GM19193 (cell line): ENCODE data around the gene SEPTIN8.

Experiments
- POLR2A ChIP-seq: IDR thresholded peaks from 4 replicates; pipeline ENCODE4 v1.6.1; 2011; ENCODE audit not compliant: insufficient read depth, insufficient read length; ENCODE audit errors: extremely low read depth

Gene SEPTIN8

GRCh38 chr5:132774896-132775295 is 2.1 kb downstream of the SEPTIN8 start:
- TF ChIP-seq POLR2A, result no peak

GRCh38 chr5:132774406-132774805 is 2.6 kb downstream of the SEPTIN8 start:
- no peak for TF ChIP-seq POLR2A

GRCh38 chr5:132773601-132774355 is 3.3 kb downstream of the SEPTIN8 start:
- TF ChIP-seq POLR2A, result no peak

GRCh38 chr5:132773114-132773513 is 3.9 kb downstream of the SEPTIN8 start:
- TF ChIP-seq POLR2A, result no peak

- TF ChIP-seq POLR2A, result no peak
Measured at GRCh38 chr5:132772291-132773070, 4.6 kb downstream of the SEPTIN8 start.

- no peak for TF ChIP-seq POLR2A
Measured at GRCh38 chr5:132771503-132771998, 5.5 kb downstream of the SEPTIN8 start.

DNA sequence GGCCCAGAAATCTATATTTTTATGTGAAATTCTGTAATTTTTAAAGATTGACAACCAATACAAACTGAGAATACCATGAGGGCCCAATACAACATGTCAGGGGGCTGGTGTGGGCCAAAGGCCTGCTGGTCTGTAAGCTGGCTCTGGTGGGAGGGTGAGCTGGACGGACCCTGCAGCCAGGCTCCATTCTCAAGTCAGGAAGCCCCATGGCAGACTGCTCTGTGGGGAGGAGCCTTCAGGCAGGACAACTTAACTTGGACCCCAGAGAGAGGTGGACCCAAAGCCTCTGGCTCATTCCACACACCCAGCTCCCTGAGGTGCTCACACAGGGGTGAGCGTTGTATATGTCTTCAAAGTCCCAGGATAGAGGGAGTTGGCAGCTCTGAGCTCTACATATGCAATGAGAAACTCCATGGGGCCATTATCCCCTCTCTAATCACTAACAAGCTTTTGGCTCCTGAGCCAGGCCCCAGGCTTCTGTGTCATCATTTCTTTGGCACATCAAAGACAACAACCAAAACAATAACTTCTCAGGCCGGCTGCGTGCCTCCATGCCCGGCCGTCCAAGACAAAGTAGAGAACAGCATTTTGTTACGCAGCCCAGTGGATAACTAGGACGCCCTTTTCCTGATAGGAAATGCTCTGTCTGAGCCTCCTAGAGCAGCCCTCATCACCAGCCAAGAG is 6.4 kb downstream of the SEPTIN8 start:
- no peak for TF ChIP-seq POLR2A

DNA sequence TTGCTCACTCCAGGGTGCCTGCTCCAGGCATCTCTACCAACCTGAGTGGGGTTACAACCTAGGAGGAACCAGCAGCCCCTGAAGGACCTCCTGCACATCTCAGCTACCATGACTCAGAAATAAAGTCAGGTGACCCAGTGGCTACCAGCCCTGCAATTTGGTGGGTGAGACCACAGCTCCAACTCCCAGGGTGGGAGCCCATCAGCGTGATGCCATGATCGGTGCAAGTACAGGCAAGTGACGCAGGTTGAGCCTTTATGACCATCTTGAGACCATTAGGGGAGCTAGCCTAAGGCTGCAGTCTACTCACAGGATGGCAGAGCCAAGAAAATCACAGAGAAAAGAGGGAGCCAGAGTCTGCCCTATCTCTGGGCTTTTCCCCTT is 8.6 kb downstream of the SEPTIN8 start:
- TF ChIP-seq POLR2A, result no peak

GRCh38 chr5:132767150-132767549 is 9.9 kb downstream of the SEPTIN8 start:
- no peak for TF ChIP-seq POLR2A

DNA sequence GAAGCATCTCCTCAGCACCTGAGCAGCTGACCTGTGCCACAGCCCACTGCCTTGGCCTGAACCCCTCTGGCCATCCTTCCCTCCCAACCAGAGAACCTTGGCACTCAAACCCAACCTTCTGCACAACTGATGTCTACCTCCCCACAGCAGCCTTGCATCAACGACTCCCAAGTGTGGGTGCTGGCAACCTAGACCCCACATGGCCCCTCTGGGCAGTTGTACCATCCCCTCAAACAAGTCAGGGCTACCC is 10.3 kb downstream of the SEPTIN8 start:
- no peak for TF ChIP-seq POLR2A

- no peak for TF ChIP-seq POLR2A
Measured at GRCh38 chr5:132766020-132766805, 10.8 kb downstream of the SEPTIN8 start.

- TF ChIP-seq POLR2A, result no peak
Measured at GRCh38 chr5:132765311-132766019, 11.6 kb downstream of the SEPTIN8 start.

DNA sequence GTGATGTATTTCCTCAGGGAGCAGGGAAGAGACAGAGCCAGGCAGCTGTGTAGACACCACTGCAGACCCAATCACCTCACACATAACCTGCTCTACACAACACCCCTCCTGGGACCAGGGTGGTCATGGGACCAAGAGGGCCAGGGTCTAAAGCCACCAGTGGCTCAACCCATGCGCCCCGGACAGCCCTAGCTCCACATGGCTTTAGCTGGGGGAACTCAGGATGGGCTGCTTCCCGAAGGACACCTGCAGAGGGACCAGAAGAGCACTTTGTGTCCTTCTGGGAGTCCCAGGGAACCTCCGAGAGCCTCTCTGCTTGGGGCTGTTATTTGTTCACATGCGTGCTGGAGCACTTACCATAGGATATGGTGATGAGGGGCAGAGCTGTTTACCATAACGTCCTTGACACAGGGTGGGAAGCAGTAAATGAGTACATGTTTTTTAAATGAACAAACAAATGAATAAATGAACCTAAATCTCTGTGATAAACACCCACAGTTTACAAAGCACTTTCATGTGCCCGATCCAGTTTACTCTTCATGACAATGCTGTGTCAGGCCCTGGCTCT is 12.3 kb downstream of the SEPTIN8 start:
- TF ChIP-seq POLR2A, result no peak

DNA sequence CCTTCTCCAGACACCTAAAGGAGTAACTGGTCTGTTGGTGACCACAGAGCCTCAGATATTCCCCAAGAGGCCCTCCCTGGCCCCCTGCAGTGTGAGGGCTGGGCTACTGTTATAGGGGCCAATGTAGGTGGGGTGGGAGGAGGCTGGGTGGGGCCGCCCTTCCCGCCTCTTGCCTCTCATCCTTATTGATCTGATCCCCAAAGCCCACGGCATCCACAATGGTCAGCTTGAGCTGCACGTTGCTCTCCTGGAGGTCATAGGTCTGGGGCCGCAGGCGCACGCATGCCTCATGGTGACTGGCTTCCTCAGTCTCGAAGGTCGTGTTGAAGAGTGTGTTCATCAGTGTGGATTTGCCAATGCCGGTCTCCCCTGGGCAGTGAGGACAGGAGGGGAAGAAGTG is 13.0 kb downstream of the SEPTIN8 start:
- TF ChIP-seq POLR2A, result no peak

GRCh38 chr5:132763181-132764036 is 13.6 kb downstream of the SEPTIN8 start:
- no peak for TF ChIP-seq POLR2A
